Tibial nerve (tissue), 3 donors: Measurements from ENCODE around the gene NCF2.

Experiments
- CTCF ChIP-seq, 5 experiments: fragments of 200-600 bp in 3 of 5; fragments of 450-650 bp in 2 of 5; sonication (generic) in 3 of 5; IDR thresholded peaks; one replicate each; pipeline ENCODE4 v1.5.1; 2016 to 2019; ENCODE audit warnings: antibody characterized with exemption in 5 of 5, mild to moderate bottlenecking in 3 of 5, moderate library complexity in 2 of 5
- POLR2A ChIP-seq, 2 donors: fragments of 450-650 bp; IDR thresholded peaks; one replicate each; pipeline ENCODE4 v1.6.1; 2017; ENCODE audit warnings: antibody characterized with exemption in 2 of 2, mild to moderate bottlenecking in 2 of 2, moderate library complexity in 2 of 2

- TF ChIP-seq CTCF (IDR thresholded peaks at IDR 0.05) = no peak
- no peak for TF ChIP-seq POLR2A (IDR thresholded peaks at IDR 0.05)
Observed at GRCh38 chr1:183612407-183612806, 22.1 kb upstream of the NCF2 start.
